Lower leg skin (tissue), 4 donors: ENCODE results near the gene RHBG. TPM values are rescaled to one million over a fixed set of nuclear protein-coding genes. Genes with fewer than 3 reads are reported as not detected.

ENCODE experiments used
- DNase-seq, 2 donors: peaks; one replicate each; pipeline ENCODE4 v3.0.0-alpha.2; 2019; ENCODE audit warnings: low spot score in 2 of 2
- H3K4me3 ChIP-seq: fragments of 200-600 bp; sonication (generic); 2 replicates; pipeline ENCODE4 v1.5.1; 2017; ENCODE audit warnings: mild to moderate bottlenecking, low read depth; ENCODE audit not compliant: poor library complexity, severe bottlenecking
- CTCF ChIP-seq, 3 donors: fragments of 450-650 bp; IDR thresholded peaks; one replicate each; pipeline ENCODE4 v1.5.1; 2016; ENCODE audit warnings: antibody characterized with exemption in 3 of 3, mild to moderate bottlenecking in 3 of 3, moderate library complexity in 2 of 3
- POLR2A ChIP-seq, 2 donors: fragments of 450-650 bp; IDR thresholded peaks; one replicate each; pipeline ENCODE4 v1.6.1; 2016 to 2017; ENCODE audit warnings: antibody characterized with exemption in 2 of 2, mild to moderate bottlenecking in 1 of 2, moderate library complexity in 1 of 2
- WGBS, 2 donors: methylation state at CpG; one replicate each; pipeline ENCODE4 v1.1.5; 2018; 5-methylcytosine and 5-hydroxymethylcytosine counted together
- intact Hi-C: fragments of 100-400 bp; cut with DNase I; formaldehyde crosslinking; loops from one replicate; pipeline ENCODE4 v1.15.0; 2023; ENCODE audit warnings: low total_unique reads
- total RNA-seq, 4 donors: library from RNA; depleted of rRNA; stranded (reverse); fragments of >200 nt; gene quantifications; one replicate each; pipeline ENCODE4 v1.1.0, GENCODE V29; 2016

Gene RHBG
- total RNA-seq, 4 donors from 2014 or later = 3.5 to 14.2 (median 9.3) TPM

- WGBS, 2 donors = 86 to 90% methylated on average over 5 to 6 of the region's 6 CpGs
- TF ChIP-seq CTCF (IDR thresholded peaks at IDR 0.05) (no peak), POLR2A (IDR thresholded peaks at IDR 0.05) (no peak)
- H3K4me3 ChIP-seq = no peak overlapping the region
- no peak for DNase-seq
- intact Hi-C loops = loop anchor here (2.0 kb wide), 1 partner anchor 58 kb away; no protein-coding TSS in a partner anchor
Observed at GRCh38 chr1:156386134-156386901, 17.3 kb downstream of the RHBG start.

- 94% methylated on average over 8 of the region's 8 CpGs for WGBS, 2 donors
- H3K4me3 ChIP-seq = no peak overlapping the region
- no peak for TF ChIP-seq POLR2A (IDR thresholded peaks at IDR 0.05)
- TF ChIP-seq CTCF (IDR thresholded peaks at IDR 0.05) = no peak
- intact Hi-C loops = loop anchor here (2.0 kb wide), 1 partner anchor 58 kb away; no protein-coding TSS in a partner anchor
- no peak for DNase-seq
Observed at GRCh38 chr1:156386949-156387869, 18.2 kb downstream of the RHBG start.

DNA sequence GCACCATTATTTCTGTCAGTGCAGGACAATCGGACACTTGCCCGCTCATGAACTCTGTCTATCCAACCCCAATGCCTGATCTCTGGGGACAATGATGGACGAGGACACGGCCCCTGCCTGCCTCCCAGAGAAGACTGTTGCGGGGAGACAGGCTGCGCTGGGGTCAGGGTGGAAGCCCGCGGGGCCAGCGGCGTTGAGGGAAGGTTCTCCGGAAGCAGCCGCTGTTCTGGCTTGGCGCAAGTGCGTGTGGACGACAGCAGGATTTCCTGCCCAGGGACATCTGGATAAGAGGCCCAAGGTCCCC lies 18.8 kb downstream of the RHBG start:
- 39 to 56% methylated on average over 11 to 15 of the region's 15 CpGs for WGBS, 2 donors
- no peak overlapping the region for H3K4me3 ChIP-seq
- DNase-seq = no peak
- intact Hi-C loops = loop anchor here (2.0 kb wide), 1 partner anchor 57 kb away; no protein-coding TSS in a partner anchor
- no peak for TF ChIP-seq CTCF (IDR thresholded peaks at IDR 0.05)
- TF ChIP-seq POLR2A (IDR thresholded peaks at IDR 0.05) = no peak

- H3K4me3 ChIP-seq = no peak overlapping the region
- DNase-seq = no peak
- TF ChIP-seq POLR2A (IDR thresholded peaks at IDR 0.05) (no peak), CTCF (IDR thresholded peaks at IDR 0.05) (no peak)
- WGBS, 2 donors = 11 to 26% methylated on average over 26 to 72 of the region's 73 CpGs
- intact Hi-C loops = no loop called here
Observed at GRCh38 chr1:156388174-156389137, 19.4 kb downstream of the RHBG start.

- intact Hi-C loops = no loop called here
- DNase-seq = no peak
- 94 to 97% methylated on average over 8 of the region's 8 CpGs for WGBS, 2 donors
- TF ChIP-seq CTCF (IDR thresholded peaks at IDR 0.05) (no peak), POLR2A (IDR thresholded peaks at IDR 0.05) (no peak)
- H3K4me3 ChIP-seq = no peak overlapping the region
Observed at GRCh38 chr1:156389311-156389710, 20.3 kb downstream of the RHBG start.
